Peyer's patch (tissue), 4 donors: ENCODE measurements around the gene KRT7. TPM values are rescaled to one million over a fixed set of nuclear protein-coding genes. Genes with fewer than 3 reads are reported as not detected.

Experiments
- DNase-seq, 3 donors: peaks; one replicate each; pipeline ENCODE4 v3.0.0-alpha.2; 2017 to 2019
- H3K27ac ChIP-seq, 4 donors: fragments of 200-600 bp; sonication (generic); one replicate each; pipeline ENCODE4 v1.5.1; 2016 to 2019
- H3K27me3 ChIP-seq, 2 donors: fragments of 200-600 bp; sonication (generic); one replicate each; pipeline ENCODE4 v1.5.1; 2019
- H3K36me3 ChIP-seq, 3 donors: fragments of 200-600 bp; sonication (generic); one replicate each; pipeline ENCODE4 v1.5.1; 2016 to 2019
- H3K4me1 ChIP-seq, 4 donors: fragments of 200-600 bp; sonication (generic); one replicate each; pipeline ENCODE4 v1.5.1; 2016 to 2019
- H3K4me3 ChIP-seq, 4 donors: fragments of 200-600 bp; sonication (generic); 1 replicate in 3 of 4; 2 replicates in 1 of 4; pipeline ENCODE4 v1.5.1; 2016 to 2019; ENCODE audit warnings: mild to moderate bottlenecking in 1 of 4
- H3K9me3 ChIP-seq, 4 donors: fragments of 200-600 bp; sonication (generic); one replicate each; pipeline ENCODE4 v1.5.1; 2016 to 2019; ENCODE audit warnings: mild to moderate bottlenecking in 1 of 4
- CTCF ChIP-seq, 6 experiments: fragments of 450-650 bp in 4 of 6; fragments of 200-600 bp in 2 of 6; sonication (generic) in 1 of 6; IDR thresholded peaks; one replicate each; pipeline ENCODE4 v1.5.1; 2017 to 2019; ENCODE audit warnings: antibody characterized with exemption in 6 of 6, mild to moderate bottlenecking in 3 of 6, moderate library complexity in 1 of 6
- POLR2A ChIP-seq, 2 donors: fragments of 450-650 bp; IDR thresholded peaks; one replicate each; pipeline ENCODE4 v1.5.1; 2017; ENCODE audit warnings: antibody characterized with exemption in 2 of 2, mild to moderate bottlenecking in 2 of 2, moderate library complexity in 2 of 2
- total RNA-seq, 4 donors: library from RNA; depleted of rRNA; stranded (reverse); fragments of >200 nt; gene quantifications; one replicate each; pipeline ENCODE4 v1.1.0, GENCODE V29; 2016

The KRT7 gene
- total RNA-seq, 4 donors from 2014 or later: 0.67 to 1.2 TPM; not detected in 2

GRCh38 chr12:52198454-52199215 lies 34.4 kb upstream of the KRT7 start:
- DNase-seq: no peak
- Histone ChIP-seq H3K4me1 (peaks cover 0 to 15% (median 0%) of the 10 kb centered on the region in 4 donors), H3K27me3 (no peaks in the 10 kb centered on the region), H3K36me3 (no peaks in the 10 kb centered on the region), H3K4me3 (no peak overlapping the region), H3K27ac (no peak overlapping the region), H3K9me3 (no peaks in the 10 kb centered on the region)
- TF ChIP-seq POLR2A (IDR thresholded peaks at IDR 0.05) (no peak), CTCF (IDR thresholded peaks at IDR 0.05) (no peak)

DNA sequence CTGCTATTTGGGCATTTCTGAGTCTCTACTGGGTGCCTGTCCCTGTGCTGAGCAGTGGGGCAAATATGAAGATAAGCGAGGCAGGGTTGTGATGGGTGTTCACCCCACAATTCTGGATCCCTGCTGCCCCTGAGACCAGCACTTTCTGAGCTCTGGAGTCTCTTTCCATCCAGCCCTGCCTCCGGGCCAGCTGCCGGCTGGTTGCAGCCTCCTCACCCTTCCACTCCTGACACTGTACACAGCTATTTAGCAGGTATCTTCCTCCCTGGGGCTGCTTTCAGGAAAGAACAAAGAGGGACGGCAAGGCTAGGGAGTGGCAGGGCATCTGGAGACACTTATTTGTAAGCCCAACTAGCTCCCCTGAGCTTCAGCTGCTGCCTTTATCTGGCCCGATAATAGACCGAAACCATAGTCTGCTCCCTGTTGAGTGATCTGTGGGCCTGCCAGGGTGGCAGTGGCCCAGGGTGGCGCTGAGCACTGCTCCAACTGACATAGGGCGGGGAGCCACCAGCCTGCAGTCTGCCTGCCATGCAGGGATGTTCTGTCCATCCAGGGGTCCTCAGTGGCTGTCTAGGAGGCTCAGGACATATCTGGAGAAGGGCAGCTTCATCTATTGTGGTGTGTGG lies 33.6 kb upstream of the KRT7 start:
- Histone ChIP-seq H3K4me3 (no peak overlapping the region), H3K27ac (no peak overlapping the region), H3K27me3 (no peaks in the 10 kb centered on the region), H3K4me1 (peaks cover 0 to 19% (median 0%) of the 10 kb centered on the region in 4 donors), H3K36me3 (no peaks in the 10 kb centered on the region), H3K9me3 (no peaks in the 10 kb centered on the region)
- no peak for TF ChIP-seq POLR2A (IDR thresholded peaks at IDR 0.05)
- TF ChIP-seq CTCF (IDR thresholded peaks at IDR 0.05): no peak
- no peak for DNase-seq

- Histone ChIP-seq H3K9me3 (no peaks in the 10 kb centered on the region), H3K4me3 (no peak overlapping the region), H3K27ac (no peak overlapping the region), H3K4me1 (peaks cover 0 to 19% (median 0%) of the 10 kb centered on the region in 4 donors), H3K27me3 (no peaks in the 10 kb centered on the region), H3K36me3 (no peaks in the 10 kb centered on the region)
- TF ChIP-seq POLR2A (IDR thresholded peaks at IDR 0.05) (no peak), CTCF (IDR thresholded peaks at IDR 0.05) (no peak)
- DNase-seq: no peak
Measured at GRCh38 chr12:52200086-52200780, 32.8 kb upstream of the KRT7 start.

DNA sequence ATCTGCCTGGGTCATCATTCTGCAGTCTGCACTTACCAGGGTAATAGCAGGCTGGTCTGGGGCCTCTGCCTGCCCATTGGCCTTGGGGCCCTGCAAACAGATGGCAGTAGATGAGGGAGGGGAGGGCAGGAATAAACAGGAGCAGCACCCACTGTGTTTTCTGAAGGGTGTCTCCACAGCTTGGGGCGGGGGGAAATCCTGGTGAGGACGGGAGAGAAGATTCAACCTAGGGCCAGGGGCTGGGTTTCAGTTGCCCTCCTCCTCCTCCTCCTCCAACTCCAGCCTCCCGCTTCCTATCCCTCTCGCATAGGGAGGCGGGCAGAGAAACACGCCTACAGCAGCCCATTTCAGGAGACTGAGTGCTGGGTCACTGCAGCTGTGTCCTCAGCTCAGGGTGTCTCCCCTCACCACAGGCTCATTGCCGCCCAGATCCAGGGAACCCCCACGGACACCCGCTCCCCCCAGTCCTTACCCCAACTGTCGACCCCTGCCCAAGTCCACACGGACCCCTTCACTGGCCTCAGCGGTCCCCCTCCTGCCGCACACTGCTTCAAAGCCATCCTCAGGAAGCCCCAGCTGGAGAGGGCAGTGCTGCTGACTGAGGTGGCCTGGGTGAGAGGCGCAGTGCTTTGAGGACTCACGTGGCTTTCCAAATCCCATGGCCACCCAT lies 32.1 kb upstream of the KRT7 start:
- H3K9me3 ChIP-seq: no peaks in the 10 kb centered on the region
- H3K27ac ChIP-seq: no peak overlapping the region
- H3K27me3 ChIP-seq: no peaks in the 10 kb centered on the region
- H3K36me3 ChIP-seq: no peaks in the 10 kb centered on the region
- no peak for TF ChIP-seq POLR2A (IDR thresholded peaks at IDR 0.05)
- TF ChIP-seq CTCF (IDR thresholded peaks at IDR 0.05): no peak
- no peak overlapping the region for H3K4me3 ChIP-seq
- no peak for DNase-seq
- H3K4me1 ChIP-seq: peaks cover 0 to 23% (median 0%) of the 10 kb centered on the region in 4 donors

- H3K4me1 ChIP-seq: peaks cover 0 to 29% (median 0%) of the 10 kb centered on the region in 4 donors
- H3K9me3 ChIP-seq: no peaks in the 10 kb centered on the region
Measured at GRCh38 chr12:52201451-52201839, 31.6 kb upstream of the KRT7 start.

More at GRCh38 chr12:52201451-52201839, 31.6 kb upstream of the KRT7 start:
- no peaks in the 10 kb centered on the region for H3K36me3 ChIP-seq
- H3K27ac ChIP-seq: no peak overlapping the region
- H3K4me3 ChIP-seq: no peak overlapping the region
- TF ChIP-seq CTCF (IDR thresholded peaks at IDR 0.05) (no peak), POLR2A (IDR thresholded peaks at IDR 0.05) (no peak)
- no peaks in the 10 kb centered on the region for H3K27me3 ChIP-seq
- no peak for DNase-seq
